Right cardiac atrium (tissue), 5 donors: ENCODE results near the gene GALNT14. TPM values are rescaled to one million over a fixed set of nuclear protein-coding genes. Genes with fewer than 3 reads are reported as not detected.

Experiments used
- ATAC-seq, 2 donors: fragments of 200-7000 bp; cut with Tn5 transposase; one replicate each; pipeline versions ENCODE4 v1.8.0 to v1.9.1; 2020; ENCODE audit warnings: moderate library complexity in 2 of 2, mild to moderate bottlenecking in 1 of 2
- DNase-seq, 3 donors: peaks; one replicate each; pipeline ENCODE4 v3.0.0-alpha.2; 2020
- H3K27ac ChIP-seq: one replicate; pipeline ENCODE4 v1.5.1; 2013; ENCODE audit warnings: mild to moderate bottlenecking, low read length, control low read depth, moderate library complexity
- H3K27me3 ChIP-seq: one replicate; pipeline ENCODE4 v1.6.1; 2013; ENCODE audit not compliant: control insufficient read depth, insufficient read depth
- H3K4me1 ChIP-seq: one replicate; pipeline ENCODE4 v1.6.1; 2013; ENCODE audit warnings: low read length; ENCODE audit not compliant: control insufficient read depth, insufficient read depth
- H3K4me3 ChIP-seq: one replicate; pipeline ENCODE4 v1.5.1; 2013; ENCODE audit warnings: low read length, control low read depth
- H3K9me3 ChIP-seq: one replicate; pipeline ENCODE4 v1.6.1; 2013; ENCODE audit warnings: low read length; ENCODE audit not compliant: control insufficient read depth
- WGBS: extraction: QIAGEN DNeasy Blood & Tissue Kit; methylation state at CpG from one replicate; pipeline ENCODE4 v1.1.7; 2013; 5-methylcytosine and 5-hydroxymethylcytosine counted together
- intact Hi-C, 4 donors: fragments of 100-400 bp; cut with DNase I; formaldehyde crosslinking; loops; one replicate each; pipeline versions ENCODE4 v1.11.0 to v1.14.0; 2022 to 2023
- polyA plus RNA-seq: library from polyadenylated mRNA; stranded (reverse); fragments of 200-250 nt; gene quantifications from one replicate; pipeline ENCODE4 v1.2.3, GENCODE V29; 2013
- total RNA-seq, 4 donors: library from RNA; stranded (reverse); fragmentation: NEBNext Ultra II Directional; extraction: Animal tissue kit (Norgen Biotek cat#: 25700); gene quantifications; one replicate each; pipeline ENCODE4 v1.2.1, GENCODE V29; 2021
- donor health status: healthy with polysubstance abuse.
- donor health status: DM: no; HTN: yes; CAD: no.
- donor health status: DM: no; HTN: no; CAD: no.
- donor health status: DM: no; HTN: yes; CAD: no; lungs with severe emphysema.
- donor health status: DM: yes; HTN: yes; CAD: no.

GALNT14 gene
- total and polyA plus RNA-seq, 5 donors: 0.21 to 0.25 TPM; not detected in 3

GRCh38 chr2:30865892-30866681 lies 272.2 kb downstream of the GALNT14 start:
- Histone ChIP-seq H3K27ac (no peak overlapping the region), H3K4me3 (no peak overlapping the region), H3K4me1 (no peaks in the 10 kb centered on the region), H3K27me3 (no peaks in the 10 kb centered on the region), H3K9me3 (no peaks in the 10 kb centered on the region)
- no peak for ATAC-seq
- intact Hi-C loops: loop anchor here in 1 of 4 donors (10.0 kb wide), 1 partner anchor 151 kb away; no protein-coding TSS in a partner anchor
- 79% methylated on average over 10 of the region's 10 CpGs for WGBS
- DNase-seq: no peak

DNA sequence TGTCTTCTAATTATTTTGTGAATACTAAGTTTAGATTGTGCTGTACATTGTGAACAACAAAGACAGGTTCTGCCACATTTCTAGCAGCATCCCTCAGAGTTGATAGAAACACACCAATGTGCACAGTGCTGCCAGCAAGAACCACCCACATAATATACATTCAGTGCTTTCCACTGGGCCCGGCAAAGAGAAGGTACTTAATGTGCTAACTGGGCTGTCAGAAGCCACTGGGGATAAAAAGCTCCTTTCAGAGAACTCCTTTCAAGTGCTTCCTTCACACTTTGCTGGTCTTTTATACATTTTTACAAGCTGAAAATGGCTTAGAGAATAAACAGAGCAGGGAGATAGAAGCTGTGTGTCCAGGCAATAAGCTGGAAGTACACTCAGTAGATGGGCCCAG lies 273.0 kb downstream of the GALNT14 start:
- intact Hi-C loops: loop anchor here in 1 of 4 donors (10.0 kb wide), 1 partner anchor 150 kb away; no protein-coding TSS in a partner anchor
- no peak overlapping the region for H3K4me3 ChIP-seq
- H3K27ac ChIP-seq: no peak overlapping the region
- ATAC-seq (no peak), DNase-seq (no peak)
- no peaks in the 10 kb centered on the region for H3K9me3 ChIP-seq
- 79% methylated on average over 1 of the region's 1 CpG for WGBS
- no peaks in the 10 kb centered on the region for H3K4me1 ChIP-seq
- H3K27me3 ChIP-seq: no peaks in the 10 kb centered on the region

- H3K27ac ChIP-seq: no peak overlapping the region
- no peaks in the 10 kb centered on the region for H3K9me3 ChIP-seq
- WGBS: 53% methylated on average over 3 of the region's 3 CpGs
- no peak overlapping the region for H3K4me3 ChIP-seq
- no peaks in the 10 kb centered on the region for H3K27me3 ChIP-seq
- no peaks in the 10 kb centered on the region for H3K4me1 ChIP-seq
- intact Hi-C loops: loop anchor here in 1 of 4 donors (10.0 kb wide), 1 partner anchor 147 kb away; no protein-coding TSS in a partner anchor
- ATAC-seq (no peak), DNase-seq (peak; percentile 56 to 76 (median 67))
Observed at GRCh38 chr2:30862054-30862651, 276.1 kb downstream of the GALNT14 start.

DNA sequence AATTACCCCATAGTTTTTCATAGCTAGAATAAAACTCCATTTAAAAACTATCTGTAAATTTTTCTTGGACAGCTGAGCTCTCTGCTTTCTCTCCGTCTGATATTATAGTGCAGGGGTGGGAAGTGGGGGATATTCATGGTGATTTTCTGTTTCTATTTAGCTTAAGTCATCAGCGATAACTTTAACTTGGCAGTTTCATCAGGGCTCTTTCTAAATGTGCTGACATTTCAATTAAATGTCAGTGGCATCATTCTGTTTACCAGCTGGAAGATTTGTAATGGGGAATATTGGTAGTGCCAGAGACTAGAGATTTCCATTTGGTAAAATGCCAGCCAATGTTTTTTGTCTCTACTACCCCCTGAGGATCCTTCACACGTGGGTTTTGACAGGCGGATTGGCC lies 277.5 kb downstream of the GALNT14 start:
- intact Hi-C loops: loop anchor here in 1 of 4 donors (10.0 kb wide), 1 partner anchor 146 kb away; no protein-coding TSS in a partner anchor
- H3K4me1 ChIP-seq: no peaks in the 10 kb centered on the region
- ATAC-seq (no peak), DNase-seq (no peak)
- WGBS: 60% methylated on average over 4 of the region's 4 CpGs
- no peaks in the 10 kb centered on the region for H3K27me3 ChIP-seq
- H3K27ac ChIP-seq: no peak overlapping the region
- no peak overlapping the region for H3K4me3 ChIP-seq
- H3K9me3 ChIP-seq: no peaks in the 10 kb centered on the region

Other genes starting within 250 kb of the GALNT14 start
- gene CAPN14, start 79.1 kb upstream of the GALNT14 start, total RNA-seq: under 1 TPM; 0.08 to 0.18 (median 0.10) TPM
- gene CAPN14, start 79.1 kb upstream of the GALNT14 start, polyA plus RNA-seq: 0.07 TPM
- gene EHD3, start 95.7 kb upstream of the GALNT14 start, total RNA-seq: 10 to 100 TPM in 3 of 4 donors, 1 to 10 TPM in 1; 9.5 to 13.3 (median 10.9) TPM
- gene EHD3, start 95.7 kb upstream of the GALNT14 start, polyA plus RNA-seq: 7.4 TPM